ENCODE data around the gene TBC1D22A.

The TBC1D22A gene

DNA sequence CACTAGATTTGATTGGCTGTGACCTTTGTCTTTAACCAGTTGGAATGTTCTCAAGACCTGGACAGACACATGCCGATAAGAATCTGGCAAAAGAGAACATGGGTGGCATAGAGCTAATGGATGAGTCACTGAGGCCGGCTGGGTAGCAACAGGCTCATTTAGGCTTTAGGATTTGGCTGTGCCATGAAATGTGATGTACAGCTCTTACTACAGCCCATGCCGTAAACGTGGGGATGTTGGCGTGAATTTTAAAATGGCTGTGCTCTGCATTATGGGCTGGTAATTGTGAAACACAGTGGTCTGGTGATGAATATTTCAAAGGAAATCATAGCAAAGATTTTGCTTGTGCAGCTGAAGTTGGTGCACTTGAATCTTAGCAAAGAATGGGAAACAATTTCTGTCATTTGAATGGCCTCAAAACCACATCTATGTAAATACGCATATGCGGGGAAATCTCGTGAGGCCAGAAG lies 332.4 kb downstream of the TBC1D22A start:
- no peaks in the 10 kb centered on the region for H3K9me3 ChIP-seq (replicated peaks; ENCODE audit: insufficient read depth, low read length)
- H3K4me1 ChIP-seq (ENCODE audit: low read length): no peaks in the 10 kb centered on the region
- H2AFZ ChIP-seq (ENCODE audit: low read length): no peak overlapping the region
- no peaks in the 10 kb centered on the region for H3K36me3 ChIP-seq (replicated peaks; ENCODE audit: insufficient read depth, low read length)
- H3F3A ChIP-seq (ENCODE audit: insufficient read depth, low read length): no peaks in the 10 kb centered on the region
- no peaks in the 10 kb centered on the region for H3K27me3 ChIP-seq (replicated peaks; ENCODE audit: insufficient read depth, low read length)
- DNase-seq: no peak
- no peak for TF ChIP-seq EZH2phosphoT487 (IDR thresholded peaks at IDR 0.05; ENCODE audit: low read length)
- TF ChIP-seq CTCF (IDR thresholded peaks at IDR 0.05; ENCODE audit: low read length): no peak
- TF ChIP-seq EZH2 (optimal IDR thresholded peaks at IDR 0.05; ENCODE audit: low read depth, low read length): no peak
- no peak overlapping the region for H3K4me2 ChIP-seq (ENCODE audit: low read depth, low read length)
- H3K27ac ChIP-seq (ENCODE audit: low read length): no peak overlapping the region
- H3K79me2 ChIP-seq (ENCODE audit: low read length): no peaks in the 10 kb centered on the region
- no peaks in the 10 kb centered on the region for H3K9me2 ChIP-seq (replicated peaks; ENCODE audit: insufficient read depth, low read length)
- H4K20me1 ChIP-seq (ENCODE audit: insufficient read depth, low read length): no peaks in the 10 kb centered on the region
- H3K4me3 ChIP-seq (ENCODE audit: low read length): no peak overlapping the region
- H3K9ac ChIP-seq (ENCODE audit: low read length): no peak overlapping the region

- H3K4me1 ChIP-seq (ENCODE audit: low read length): no peaks in the 10 kb centered on the region
- no peaks in the 10 kb centered on the region for H3K36me3 ChIP-seq (replicated peaks; ENCODE audit: insufficient read depth, low read length)
- no peaks in the 10 kb centered on the region for H3K27me3 ChIP-seq (replicated peaks; ENCODE audit: insufficient read depth, low read length)
- H3K27ac ChIP-seq (ENCODE audit: low read length): no peak overlapping the region
- no peaks in the 10 kb centered on the region for H4K20me1 ChIP-seq (ENCODE audit: insufficient read depth, low read length)
- no peaks in the 10 kb centered on the region for H3K79me2 ChIP-seq (ENCODE audit: low read length)
- no peaks in the 10 kb centered on the region for H3K9me3 ChIP-seq (replicated peaks; ENCODE audit: insufficient read depth, low read length)
- H3K4me3 ChIP-seq (ENCODE audit: low read length): no peak overlapping the region
- no peak overlapping the region for H3K9ac ChIP-seq (ENCODE audit: low read length)
- no peaks in the 10 kb centered on the region for H3K9me2 ChIP-seq (replicated peaks; ENCODE audit: insufficient read depth, low read length)
- TF ChIP-seq EZH2phosphoT487 (IDR thresholded peaks at IDR 0.05; ENCODE audit: low read length): no peak
- TF ChIP-seq EZH2 (optimal IDR thresholded peaks at IDR 0.05; ENCODE audit: low read depth, low read length): no peak
- no peak for TF ChIP-seq CTCF (IDR thresholded peaks at IDR 0.05; ENCODE audit: low read length)
- H3K4me2 ChIP-seq (ENCODE audit: low read depth, low read length): no peak overlapping the region
- no peak for DNase-seq
- no peak overlapping the region for H2AFZ ChIP-seq (ENCODE audit: low read length)
- H3F3A ChIP-seq (ENCODE audit: insufficient read depth, low read length): no peaks in the 10 kb centered on the region
Observed at GRCh38 chr22:47095395-47096122, 333.1 kb downstream of the TBC1D22A start.

- no peak overlapping the region for H3K4me3 ChIP-seq (ENCODE audit: low read length)
- H3K27me3 ChIP-seq (replicated peaks; ENCODE audit: insufficient read depth, low read length): no peaks in the 10 kb centered on the region
Observed at GRCh38 chr22:47098121-47098520, 335.7 kb downstream of the TBC1D22A start.

More at GRCh38 chr22:47098121-47098520, 335.7 kb downstream of the TBC1D22A start:
- Histone ChIP-seq H4K20me1 (ENCODE audit: insufficient read depth, low read length) (no peaks in the 10 kb centered on the region), H3K4me1 (ENCODE audit: low read length) (no peaks in the 10 kb centered on the region), H3K79me2 (ENCODE audit: low read length) (no peaks in the 10 kb centered on the region), H3K9me3 (replicated peaks; ENCODE audit: insufficient read depth, low read length) (no peaks in the 10 kb centered on the region), H3K36me3 (replicated peaks; ENCODE audit: insufficient read depth, low read length) (no peaks in the 10 kb centered on the region), H2AFZ (ENCODE audit: low read length) (no peak overlapping the region), H3F3A (ENCODE audit: insufficient read depth, low read length) (no peaks in the 10 kb centered on the region), H3K4me2 (ENCODE audit: low read depth, low read length) (no peak overlapping the region), H3K9ac (ENCODE audit: low read length) (no peak overlapping the region), H3K9me2 (replicated peaks; ENCODE audit: insufficient read depth, low read length) (no peaks in the 10 kb centered on the region), H3K27ac (ENCODE audit: low read length) (no peak overlapping the region)
- no peak for DNase-seq
- TF ChIP-seq EZH2phosphoT487 (IDR thresholded peaks at IDR 0.05; ENCODE audit: low read length) (no peak), EZH2 (optimal IDR thresholded peaks at IDR 0.05; ENCODE audit: low read depth, low read length) (no peak), CTCF (IDR thresholded peaks at IDR 0.05; ENCODE audit: low read length) (no peak)
